Peyer's patch (tissue), 4 donors: ENCODE results near the gene MOK.
A peak's percentile ranks its signal among the peaks of the same experiment; 100 is the strongest.

Experiments
- POLR2A ChIP-seq, 2 donors: fragments of 450-650 bp; IDR thresholded peaks; one replicate each; pipeline ENCODE4 v1.5.1; 2017; ENCODE audit warnings: antibody characterized with exemption in 2 of 2, mild to moderate bottlenecking in 2 of 2, moderate library complexity in 2 of 2
- TF ChIP-seq, protein P1 (sequence below), 6 experiments: fragments of 450-650 bp in 4 of 6; fragments of 200-600 bp in 2 of 6; sonication (generic) in 1 of 6; IDR thresholded peaks; one replicate each; pipeline ENCODE4 v1.5.1; 2017 to 2019; ENCODE audit warnings: antibody characterized with exemption in 6 of 6, mild to moderate bottlenecking in 3 of 6, moderate library complexity in 1 of 6

DNA sequence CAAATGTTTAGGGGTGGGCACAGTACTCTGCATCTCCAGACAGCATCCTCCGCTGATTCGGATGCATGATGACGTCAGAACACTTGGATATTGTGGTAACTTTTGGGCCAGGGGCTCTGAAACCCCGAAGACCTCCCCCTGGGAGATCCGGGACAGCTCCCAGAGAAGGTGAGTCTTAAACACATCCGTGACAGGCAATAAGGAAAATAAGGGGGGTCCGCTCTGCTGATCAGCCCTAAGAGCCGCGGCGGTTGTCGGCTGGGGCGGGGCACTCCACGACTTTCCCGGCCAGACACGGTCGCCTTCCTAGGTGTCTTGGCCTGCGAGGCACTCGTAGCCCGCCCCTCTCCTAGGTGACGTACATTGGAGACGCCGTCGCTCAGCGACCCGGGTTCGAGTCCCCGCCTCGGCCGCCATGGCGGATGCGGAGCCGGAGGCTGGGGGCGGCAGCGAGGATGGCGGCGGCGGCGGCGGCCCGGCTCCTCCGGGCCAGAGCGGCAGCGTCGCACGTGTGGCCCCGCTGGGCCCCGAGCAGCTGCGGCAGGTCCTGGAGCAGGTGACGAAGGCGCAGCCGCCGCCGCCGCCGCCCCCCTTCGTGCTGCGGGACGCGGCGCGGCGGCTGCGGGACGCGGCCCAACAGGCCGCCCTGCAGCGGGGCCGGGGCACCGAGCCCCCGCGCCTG is 14.5 kb upstream of the MOK start, which contains the start of gene ZNF839:
- TF ChIP-seq, protein P1, sequence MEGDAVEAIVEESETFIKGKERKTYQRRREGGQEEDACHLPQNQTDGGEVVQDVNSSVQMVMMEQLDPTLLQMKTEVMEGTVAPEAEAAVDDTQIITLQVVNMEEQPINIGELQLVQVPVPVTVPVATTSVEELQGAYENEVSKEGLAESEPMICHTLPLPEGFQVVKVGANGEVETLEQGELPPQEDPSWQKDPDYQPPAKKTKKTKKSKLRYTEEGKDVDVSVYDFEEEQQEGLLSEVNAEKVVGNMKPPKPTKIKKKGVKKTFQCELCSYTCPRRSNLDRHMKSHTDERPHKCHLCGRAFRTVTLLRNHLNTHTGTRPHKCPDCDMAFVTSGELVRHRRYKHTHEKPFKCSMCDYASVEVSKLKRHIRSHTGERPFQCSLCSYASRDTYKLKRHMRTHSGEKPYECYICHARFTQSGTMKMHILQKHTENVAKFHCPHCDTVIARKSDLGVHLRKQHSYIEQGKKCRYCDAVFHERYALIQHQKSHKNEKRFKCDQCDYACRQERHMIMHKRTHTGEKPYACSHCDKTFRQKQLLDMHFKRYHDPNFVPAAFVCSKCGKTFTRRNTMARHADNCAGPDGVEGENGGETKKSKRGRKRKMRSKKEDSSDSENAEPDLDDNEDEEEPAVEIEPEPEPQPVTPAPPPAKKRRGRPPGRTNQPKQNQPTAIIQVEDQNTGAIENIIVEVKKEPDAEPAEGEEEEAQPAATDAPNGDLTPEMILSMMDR (IDR thresholded peaks at IDR 0.05), result no peak
- peak in 1 of 2 donors; percentile 63 for TF ChIP-seq POLR2A (IDR thresholded peaks at IDR 0.05)
